A549 treated with CpdA at 1 μM for 4 hours (cell line): ENCODE data around the gene CCDC6. TPM values are rescaled to one million over a fixed set of nuclear protein-coding genes. Genes with fewer than 3 reads are reported as not detected.

Experiments used
- total RNA-seq: library from RNA; stranded (reverse); fragments of 200-300 nt; extraction: Qiagen RNA extraction; gene quantifications from 5 replicates; pipeline ENCODE4 v1.2.3, GENCODE V29; 2022; ENCODE audit warnings: low read depth

CCDC6 gene
- 22.1 to 24.1 TPM (median 22.2 TPM) in 5 replicates for total RNA-seq

GRCh38 chr10:59906417-59907202 is at the start of gene CCDC6:
CCDC6 (minus strand) TSS chr10:59906556; CDS start chr10:59906424, 132 bp downstream.

DNA sequence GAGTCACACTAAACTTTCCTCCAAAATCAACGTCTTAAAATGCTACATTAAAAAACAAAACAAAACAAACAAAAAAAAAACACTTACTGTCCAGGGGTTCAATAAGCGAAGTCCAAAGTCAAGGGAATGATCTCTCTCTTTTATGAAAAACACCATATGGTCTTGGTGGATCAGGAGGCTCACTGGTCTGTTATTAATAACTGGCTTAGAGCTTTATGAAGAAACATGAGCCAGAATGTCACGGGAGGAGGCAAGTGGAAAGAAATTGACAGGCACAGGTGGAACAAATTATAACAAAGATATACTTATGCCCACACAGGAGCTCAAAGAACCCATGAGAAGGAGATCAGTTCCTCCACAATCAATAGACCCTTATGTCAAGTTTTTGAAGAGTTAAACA is 153.1 kb downstream of the CCDC6 start, which contains the start of gene MRLN:
Gene MRLN (minus strand): TSS at position 189 of the 400 bp plus-strand sequence.

Other genes starting within 250 kb of the CCDC6 start
- gene SLC16A9, start 196.7 kb downstream of the CCDC6 start, total RNA-seq = 0.07 to 0.24 TPM (median 0.09 TPM) in 5 replicates
- not detected in 5 replicates for gene MRLN, start 153.1 kb downstream of the CCDC6 start, total RNA-seq